Muscle layer of duodenum (tissue), 2 donors: ENCODE data around the gene TBCK.

Experiments used
- H3K27ac ChIP-seq: one replicate; pipeline ENCODE4 v1.7.0; 2013; ENCODE audit warnings: mild to moderate bottlenecking, low read length
- H3K27me3 ChIP-seq: one replicate; pipeline ENCODE4 v1.7.0; 2013; ENCODE audit warnings: low read depth, mild to moderate bottlenecking, control low read depth, low read length
- H3K36me3 ChIP-seq, 2 donors: one replicate each; pipeline ENCODE4 v1.7.0; 2013; ENCODE audit warnings: low read length in 2 of 2, control low read depth in 1 of 2, mild to moderate bottlenecking in 1 of 2; ENCODE audit not compliant: insufficient read depth in 2 of 2, control insufficient read depth in 1 of 2
- H3K4me1 ChIP-seq, 2 donors: one replicate each; pipeline ENCODE4 v1.7.0; 2013; ENCODE audit warnings: low read length in 2 of 2, mild to moderate bottlenecking in 2 of 2, control low read depth in 1 of 2, moderate library complexity in 1 of 2; ENCODE audit not compliant: insufficient read depth in 2 of 2, control insufficient read depth in 1 of 2
- H3K4me3 ChIP-seq, 2 donors: one replicate each; pipeline ENCODE4 v1.7.0; 2013; ENCODE audit warnings: low read length in 2 of 2, low read depth in 1 of 2, mild to moderate bottlenecking in 1 of 2
- H3K9me3 ChIP-seq, 2 donors: one replicate each; pipeline ENCODE4 v1.7.0; 2013; ENCODE audit warnings: low read length in 2 of 2, control low read depth in 1 of 2, mild to moderate bottlenecking in 1 of 2; ENCODE audit not compliant: control insufficient read depth in 1 of 2
- donor health status: healthy.

TBCK gene

GRCh38 chr4:106002994-106003393 lies 313.0 kb downstream of the TBCK start:
- Histone ChIP-seq H3K27ac (no peak overlapping the region), H3K27me3 (no peaks in the 10 kb centered on the region), H3K9me3 (no peaks in the 10 kb centered on the region), H3K4me3 (no peak overlapping the region), H3K36me3 (no peaks in the 10 kb centered on the region), H3K4me1 (no peaks in the 10 kb centered on the region)

GRCh38 chr4:105998171-105999063 lies 317.6 kb downstream of the TBCK start:
- Histone ChIP-seq H3K36me3 (no peaks in the 10 kb centered on the region), H3K27me3 (no peaks in the 10 kb centered on the region), H3K27ac (no peak overlapping the region)

GRCh38 chr4:105996845-105997244 lies 319.2 kb downstream of the TBCK start:
- no peaks in the 10 kb centered on the region for H3K27me3 ChIP-seq
- peaks cover 0 to 7% of the 10 kb centered on the region in 2 donors for H3K4me1 ChIP-seq
- H3K27ac ChIP-seq, result no peak overlapping the region
- no peak overlapping the region for H3K4me3 ChIP-seq
- no peaks in the 10 kb centered on the region for H3K9me3 ChIP-seq
- no peaks in the 10 kb centered on the region for H3K36me3 ChIP-seq

More at GRCh38 chr4:105998171-105999063, 317.6 kb downstream of the TBCK start:
- H3K9me3 ChIP-seq, result no peaks in the 10 kb centered on the region
- H3K4me3 ChIP-seq, result no peak overlapping the region
- peaks cover 0 to 7% of the 10 kb centered on the region in 2 donors for H3K4me1 ChIP-seq

GRCh38 chr4:105994841-105995501 lies 321.0 kb downstream of the TBCK start:
- no peaks in the 10 kb centered on the region for H3K27me3 ChIP-seq
- H3K27ac ChIP-seq, result no peak overlapping the region
- H3K36me3 ChIP-seq, result no peaks in the 10 kb centered on the region
- no peaks in the 10 kb centered on the region for H3K9me3 ChIP-seq
- peaks cover 0 to 14% of the 10 kb centered on the region in 2 donors for H3K4me1 ChIP-seq
- H3K4me3 ChIP-seq, result no peak overlapping the region

GRCh38 chr4:105994061-105994460 lies 321.9 kb downstream of the TBCK start:
- H3K27me3 ChIP-seq, result no peaks in the 10 kb centered on the region
- no peak overlapping the region for H3K27ac ChIP-seq
- H3K4me3 ChIP-seq, result no peak overlapping the region
- no peaks in the 10 kb centered on the region for H3K9me3 ChIP-seq
- H3K36me3 ChIP-seq, result no peaks in the 10 kb centered on the region
- peaks cover 0 to 14% of the 10 kb centered on the region in 2 donors for H3K4me1 ChIP-seq

GRCh38 chr4:105992641-105993305 lies 323.2 kb downstream of the TBCK start:
- Histone ChIP-seq H3K9me3 (no peaks in the 10 kb centered on the region), H3K36me3 (no peaks in the 10 kb centered on the region), H3K27me3 (no peaks in the 10 kb centered on the region), H3K4me1 (peaks cover 0 to 14% of the 10 kb centered on the region in 2 donors), H3K27ac (no peak overlapping the region), H3K4me3 (no peak overlapping the region)

- Histone ChIP-seq H3K27ac (no peak overlapping the region), H3K9me3 (no peaks in the 10 kb centered on the region), H3K4me3 (no peak overlapping the region), H3K36me3 (no peaks in the 10 kb centered on the region), H3K4me1 (peaks cover 0 to 14% of the 10 kb centered on the region in 2 donors), H3K27me3 (no peaks in the 10 kb centered on the region)
Observed at GRCh38 chr4:105991726-105992125, 324.3 kb downstream of the TBCK start.
